Tibial nerve (tissue), 4 donors: ENCODE data around the gene ODF2. TPM values are rescaled to one million over a fixed set of nuclear protein-coding genes. Genes with fewer than 3 reads are reported as not detected.

ENCODE experiments used
- DNase-seq, 2 donors: peaks; one replicate each; pipeline ENCODE4 v3.0.0-alpha.2; 2019; ENCODE audit warnings: low spot score in 2 of 2
- H3K27ac ChIP-seq, 4 donors: fragments of 200-600 bp; sonication (generic) in 3 of 4; one replicate each; pipeline ENCODE4 v1.5.1; 2017 to 2019; ENCODE audit warnings: mild to moderate bottlenecking in 1 of 4
- H3K27me3 ChIP-seq, 2 donors: fragments of 200-600 bp; sonication (generic) in 1 of 2; one replicate each; pipeline versions ENCODE4 v1.5.1 to v1.6.0; 2017 to 2019
- H3K36me3 ChIP-seq, 3 donors: fragments of 200-600 bp; sonication (generic); one replicate each; pipeline ENCODE4 v1.5.1; 2018 to 2019
- H3K4me1 ChIP-seq, 4 donors: fragments of 200-600 bp; sonication (generic) in 3 of 4; one replicate each; pipeline ENCODE4 v1.5.1; 2017 to 2019
- H3K4me3 ChIP-seq, 4 donors: fragments of 200-600 bp; sonication (generic) in 3 of 4; one replicate each; pipeline ENCODE4 v1.5.1; 2017 to 2019; ENCODE audit warnings: mild to moderate bottlenecking in 1 of 4, moderate library complexity in 1 of 4
- H3K9me3 ChIP-seq, 4 donors: fragments of 200-600 bp; sonication (generic) in 3 of 4; one replicate each; pipeline ENCODE4 v1.5.1; 2017 to 2019
- EP300 ChIP-seq, 2 donors: sonication (generic); formaldehyde crosslinking; IDR thresholded peaks; one replicate each; pipeline ENCODE4 v1.6.1; 2017; ENCODE audit warnings: antibody characterized with exemption in 2 of 2, mild to moderate bottlenecking in 1 of 2
- POLR2A ChIP-seq, 2 donors: fragments of 450-650 bp; IDR thresholded peaks; one replicate each; pipeline ENCODE4 v1.6.1; 2017; ENCODE audit warnings: antibody characterized with exemption in 2 of 2, mild to moderate bottlenecking in 2 of 2, moderate library complexity in 2 of 2
- WGBS, 2 donors: methylation state at CpG; one replicate each; pipeline ENCODE4 v1.1.5; 2018; 5-methylcytosine and 5-hydroxymethylcytosine counted together
- total RNA-seq, 4 donors: library from RNA; depleted of rRNA; stranded (reverse); fragments of >200 nt; gene quantifications; one replicate each; pipeline ENCODE4 v1.1.0, GENCODE V29; 2016
- TF ChIP-seq, protein P1 (sequence below), 5 experiments: fragments of 200-600 bp in 3 of 5; fragments of 450-650 bp in 2 of 5; sonication (generic) in 3 of 5; IDR thresholded peaks; one replicate each; pipeline ENCODE4 v1.5.1; 2016 to 2019; ENCODE audit warnings: antibody characterized with exemption in 5 of 5, mild to moderate bottlenecking in 3 of 5, moderate library complexity in 2 of 5

ODF2 gene
- total RNA-seq, 4 donors from 2014 or later: 23.2 to 32.7 (median 25.8) TPM

- peaks cover 0 to 21% (median 12%) of the 10 kb centered on the region in 4 donors for H3K4me1 ChIP-seq
- H3K36me3 ChIP-seq: peaks cover 0 to 66% (median 0%) of the 10 kb centered on the region in 3 donors
- TF ChIP-seq, protein P1, sequence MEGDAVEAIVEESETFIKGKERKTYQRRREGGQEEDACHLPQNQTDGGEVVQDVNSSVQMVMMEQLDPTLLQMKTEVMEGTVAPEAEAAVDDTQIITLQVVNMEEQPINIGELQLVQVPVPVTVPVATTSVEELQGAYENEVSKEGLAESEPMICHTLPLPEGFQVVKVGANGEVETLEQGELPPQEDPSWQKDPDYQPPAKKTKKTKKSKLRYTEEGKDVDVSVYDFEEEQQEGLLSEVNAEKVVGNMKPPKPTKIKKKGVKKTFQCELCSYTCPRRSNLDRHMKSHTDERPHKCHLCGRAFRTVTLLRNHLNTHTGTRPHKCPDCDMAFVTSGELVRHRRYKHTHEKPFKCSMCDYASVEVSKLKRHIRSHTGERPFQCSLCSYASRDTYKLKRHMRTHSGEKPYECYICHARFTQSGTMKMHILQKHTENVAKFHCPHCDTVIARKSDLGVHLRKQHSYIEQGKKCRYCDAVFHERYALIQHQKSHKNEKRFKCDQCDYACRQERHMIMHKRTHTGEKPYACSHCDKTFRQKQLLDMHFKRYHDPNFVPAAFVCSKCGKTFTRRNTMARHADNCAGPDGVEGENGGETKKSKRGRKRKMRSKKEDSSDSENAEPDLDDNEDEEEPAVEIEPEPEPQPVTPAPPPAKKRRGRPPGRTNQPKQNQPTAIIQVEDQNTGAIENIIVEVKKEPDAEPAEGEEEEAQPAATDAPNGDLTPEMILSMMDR (IDR thresholded peaks at IDR 0.05): no peak
- TF ChIP-seq EP300 (IDR thresholded peaks at IDR 0.05) (no peak), POLR2A (IDR thresholded peaks at IDR 0.05) (no peak)
- DNase-seq: no peak
- H3K27ac ChIP-seq: no peak overlapping the region
- H3K27me3 ChIP-seq: no peaks in the 10 kb centered on the region
- WGBS, 2 donors: 91% methylated on average over 13 to 15 of the region's 15 CpGs
- no peak overlapping the region for H3K4me3 ChIP-seq
- H3K9me3 ChIP-seq: no peaks in the 10 kb centered on the region
These were observed 31.5 kb upstream of the ODF2 start for GRCh38 chr9:128424268-128424780.

DNA sequence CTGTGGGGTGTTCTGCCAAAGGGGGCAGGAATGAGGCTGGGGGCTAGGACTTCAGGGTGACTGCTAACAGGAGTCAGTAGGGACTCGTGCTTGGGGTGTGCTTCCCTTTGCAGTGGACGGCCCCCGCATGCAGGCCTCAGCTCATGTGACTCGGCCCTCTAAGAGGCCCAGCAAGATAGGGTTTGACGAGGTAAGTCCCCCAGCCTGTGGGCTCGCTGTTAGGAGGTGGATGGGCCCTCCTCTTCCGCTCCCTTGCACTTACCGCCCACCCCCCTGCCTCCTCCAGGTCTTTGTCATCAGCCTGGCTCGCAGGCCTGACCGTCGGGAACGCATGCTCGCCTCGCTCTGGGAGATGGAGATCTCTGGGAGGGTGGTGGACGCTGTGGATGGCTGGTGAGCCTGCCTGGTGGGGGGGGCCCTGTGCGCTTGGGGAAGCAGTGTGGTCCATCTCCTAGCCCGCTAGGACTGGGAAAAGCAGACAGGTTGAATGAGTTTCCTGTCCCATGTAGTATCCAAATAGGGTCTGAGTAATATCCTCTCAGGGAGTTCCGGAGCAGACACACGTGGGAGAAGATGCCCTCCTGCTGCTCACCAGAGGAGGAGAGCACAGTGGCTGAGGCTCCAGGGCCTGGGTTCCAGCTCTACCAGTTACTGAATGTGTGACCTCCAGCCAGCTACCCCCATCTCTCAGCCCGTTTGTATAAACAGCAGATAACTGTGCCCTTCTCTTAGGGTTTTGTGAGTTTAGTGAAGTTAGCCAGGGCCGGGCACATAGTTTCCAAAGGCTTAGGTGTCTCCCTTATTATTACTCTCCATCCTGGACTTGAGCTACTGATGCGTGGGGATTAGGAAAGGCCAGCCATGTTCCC is 26.9 kb upstream of the ODF2 start:
- no peak for TF ChIP-seq POLR2A (IDR thresholded peaks at IDR 0.05)
- TF ChIP-seq, protein P1 (IDR thresholded peaks at IDR 0.05): no peak
- no peak for TF ChIP-seq EP300 (IDR thresholded peaks at IDR 0.05)
- peaks cover 0 to 87% (median 0%) of the 10 kb centered on the region in 3 donors for H3K36me3 ChIP-seq
- no peaks in the 10 kb centered on the region for H3K27me3 ChIP-seq
- no peak for DNase-seq
- WGBS, 2 donors: 71 to 75% methylated on average over 22 of the region's 22 CpGs
- H3K27ac ChIP-seq: no peak overlapping the region
- no peaks in the 10 kb centered on the region for H3K9me3 ChIP-seq
- no peak overlapping the region for H3K4me3 ChIP-seq
- H3K4me1 ChIP-seq: no peaks in the 10 kb centered on the region

DNA sequence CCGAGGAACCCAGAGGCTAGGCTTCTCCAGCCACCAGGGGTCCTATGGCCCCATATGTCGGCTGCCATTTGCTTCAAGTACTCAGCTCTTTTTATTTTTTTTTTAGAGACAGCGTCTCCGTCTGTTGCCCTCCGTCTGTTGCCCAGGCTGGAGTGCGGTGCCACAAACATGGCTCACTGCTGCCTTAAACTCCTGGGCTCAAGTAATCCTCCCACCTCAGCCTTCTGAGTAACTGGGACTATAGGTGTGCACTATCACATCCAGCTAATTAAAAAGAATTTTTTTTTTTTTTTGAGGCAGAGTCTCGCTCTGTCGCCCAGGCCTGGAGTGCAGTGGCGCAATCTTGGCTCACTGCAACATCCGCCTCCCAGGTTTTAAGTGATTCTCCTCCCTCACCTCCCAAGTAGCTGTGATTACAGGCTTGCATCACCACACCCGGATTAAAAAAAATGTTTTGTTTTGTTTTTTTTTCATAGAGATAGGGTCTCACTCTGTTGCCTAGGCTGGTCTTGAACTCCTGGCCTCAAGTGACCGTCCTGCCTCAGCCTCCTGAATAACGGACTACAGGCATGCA is 26.2 kb upstream of the ODF2 start:
- WGBS, 2 donors: 81 to 86% methylated on average over 13 of the region's 13 CpGs
- DNase-seq: no peak
- Histone ChIP-seq H3K4me1 (no peaks in the 10 kb centered on the region), H3K9me3 (no peaks in the 10 kb centered on the region), H3K36me3 (peaks cover 0 to 87% (median 0%) of the 10 kb centered on the region in 3 donors), H3K27ac (no peak overlapping the region), H3K4me3 (no peak overlapping the region), H3K27me3 (no peaks in the 10 kb centered on the region)
- TF ChIP-seq, protein P1 (IDR thresholded peaks at IDR 0.05): no peak
- TF ChIP-seq POLR2A (IDR thresholded peaks at IDR 0.05): no peak
- no peak for TF ChIP-seq EP300 (IDR thresholded peaks at IDR 0.05)

GRCh38 chr9:128431207-128431606 is 24.6 kb upstream of the ODF2 start:
- DNase-seq: no peak
- H3K36me3 ChIP-seq: peaks cover 0 to 84% (median 0%) of the 10 kb centered on the region in 3 donors

More at GRCh38 chr9:128431207-128431606, 24.6 kb upstream of the ODF2 start:
- 53 to 78% methylated on average over 4 to 8 of the region's 8 CpGs for WGBS, 2 donors
- Histone ChIP-seq H3K9me3 (no peaks in the 10 kb centered on the region), H3K27ac (no peak overlapping the region), H3K27me3 (no peaks in the 10 kb centered on the region), H3K4me1 (no peaks in the 10 kb centered on the region), H3K4me3 (no peak overlapping the region)
- TF ChIP-seq POLR2A (IDR thresholded peaks at IDR 0.05) (no peak), EP300 (IDR thresholded peaks at IDR 0.05) (no peak)
- TF ChIP-seq, protein P1 (IDR thresholded peaks at IDR 0.05): no peak
